RWPE1 (cell line): ENCODE measurements around the gene B4GALT7.
A peak's percentile ranks its signal among the peaks of the same experiment; 100 is the strongest.

Experiments
- CTCF ChIA-PET: fragments of 350-600 bp; sonication (Branson Sonifier 250); formaldehyde crosslinking; extraction: SDS; loops from one replicate; lab custom pipeline; 2021; lab: Yijun Ruan, JAX
- POLR2A ChIA-PET: fragments of 400-600 bp; formaldehyde crosslinking; extraction: SDS; loops from one replicate; lab custom pipeline; 2020; ENCODE audit warnings: antibody characterized with exemption; ENCODE audit not compliant: low non-redundant PET; lab: Yijun Ruan, JAX
- DNase-seq: peaks from one replicate; pipeline ENCODE4 v3.0.0; 2012; ENCODE audit warnings: low spot score
- H3K27ac ChIP-seq: fragments of 450-650 bp; 2 replicates; pipeline ENCODE4 v1.5.1; 2017
- TF ChIP-seq, protein P1 (sequence below): fragments of 450-650 bp; conservative IDR thresholded peaks from 2 replicates; pipeline ENCODE4 v1.5.1; 2017; ENCODE audit warnings: low read depth, mild to moderate bottlenecking

The B4GALT7 gene

DNA sequence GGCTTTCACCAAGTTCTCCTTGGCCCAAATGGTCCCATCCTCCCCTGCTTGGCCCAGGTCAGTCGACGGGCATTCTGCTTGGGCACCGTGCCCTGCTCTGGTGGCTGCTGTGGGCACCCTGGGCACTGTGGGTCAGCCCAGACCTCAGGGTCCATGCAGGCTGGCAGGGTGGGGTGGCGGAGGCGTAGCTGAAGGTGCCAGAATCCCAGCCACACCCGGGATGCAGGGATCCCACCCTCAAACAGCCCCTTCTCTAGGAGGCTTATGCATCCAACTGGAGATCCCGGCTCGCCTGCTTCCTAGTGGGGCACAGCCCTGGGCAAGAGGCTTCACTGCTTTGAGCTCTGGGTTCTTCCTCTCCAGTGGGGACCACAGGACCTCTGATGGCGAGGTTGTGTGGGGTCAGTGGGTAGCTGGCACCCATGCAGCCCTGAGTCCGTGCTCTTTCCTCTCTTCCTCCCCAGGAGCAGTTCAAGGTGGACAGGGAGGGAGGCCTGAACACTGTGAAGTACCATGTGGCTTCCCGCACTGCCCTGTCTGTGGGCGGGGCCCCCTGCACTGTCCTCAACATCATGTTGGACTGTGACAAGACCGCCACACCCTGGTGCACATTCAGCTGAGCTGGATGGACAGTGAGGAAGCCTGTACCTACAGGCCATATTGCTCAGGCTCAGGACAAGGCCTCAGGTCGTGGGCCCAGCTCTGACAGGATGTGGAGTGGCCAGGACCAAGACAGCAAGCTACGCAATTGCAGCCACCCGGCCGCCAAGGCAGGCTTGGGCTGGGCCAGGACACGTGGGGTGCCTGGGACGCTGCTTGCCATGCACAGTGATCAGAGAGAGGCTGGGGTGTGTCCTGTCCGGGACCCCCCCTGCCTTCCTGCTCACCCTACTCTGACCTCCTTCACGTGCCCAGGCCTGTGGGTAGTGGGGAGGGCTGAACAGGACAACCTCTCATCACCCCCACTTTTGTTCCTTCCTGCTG, 9.4 kb downstream of the B4GALT7 start:
- TF ChIP-seq, protein P1, sequence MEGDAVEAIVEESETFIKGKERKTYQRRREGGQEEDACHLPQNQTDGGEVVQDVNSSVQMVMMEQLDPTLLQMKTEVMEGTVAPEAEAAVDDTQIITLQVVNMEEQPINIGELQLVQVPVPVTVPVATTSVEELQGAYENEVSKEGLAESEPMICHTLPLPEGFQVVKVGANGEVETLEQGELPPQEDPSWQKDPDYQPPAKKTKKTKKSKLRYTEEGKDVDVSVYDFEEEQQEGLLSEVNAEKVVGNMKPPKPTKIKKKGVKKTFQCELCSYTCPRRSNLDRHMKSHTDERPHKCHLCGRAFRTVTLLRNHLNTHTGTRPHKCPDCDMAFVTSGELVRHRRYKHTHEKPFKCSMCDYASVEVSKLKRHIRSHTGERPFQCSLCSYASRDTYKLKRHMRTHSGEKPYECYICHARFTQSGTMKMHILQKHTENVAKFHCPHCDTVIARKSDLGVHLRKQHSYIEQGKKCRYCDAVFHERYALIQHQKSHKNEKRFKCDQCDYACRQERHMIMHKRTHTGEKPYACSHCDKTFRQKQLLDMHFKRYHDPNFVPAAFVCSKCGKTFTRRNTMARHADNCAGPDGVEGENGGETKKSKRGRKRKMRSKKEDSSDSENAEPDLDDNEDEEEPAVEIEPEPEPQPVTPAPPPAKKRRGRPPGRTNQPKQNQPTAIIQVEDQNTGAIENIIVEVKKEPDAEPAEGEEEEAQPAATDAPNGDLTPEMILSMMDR: no peak
- peak overlapping the region; percentile 59 for H3K27ac ChIP-seq
- ChIA-PET CTCF (interaction anchor here (0.7 to 0.9 kb wide), 3 partner anchors 206 to 1558 kb away, joined by 3 to 4 read pairs (median 3); no protein-coding TSS in a partner anchor), POLR2A (interaction anchor here (0.7 kb wide), 1 partner anchor 16 kb away, joined by 4 read pairs; no protein-coding TSS in a partner anchor)
- no peak for DNase-seq

DNA sequence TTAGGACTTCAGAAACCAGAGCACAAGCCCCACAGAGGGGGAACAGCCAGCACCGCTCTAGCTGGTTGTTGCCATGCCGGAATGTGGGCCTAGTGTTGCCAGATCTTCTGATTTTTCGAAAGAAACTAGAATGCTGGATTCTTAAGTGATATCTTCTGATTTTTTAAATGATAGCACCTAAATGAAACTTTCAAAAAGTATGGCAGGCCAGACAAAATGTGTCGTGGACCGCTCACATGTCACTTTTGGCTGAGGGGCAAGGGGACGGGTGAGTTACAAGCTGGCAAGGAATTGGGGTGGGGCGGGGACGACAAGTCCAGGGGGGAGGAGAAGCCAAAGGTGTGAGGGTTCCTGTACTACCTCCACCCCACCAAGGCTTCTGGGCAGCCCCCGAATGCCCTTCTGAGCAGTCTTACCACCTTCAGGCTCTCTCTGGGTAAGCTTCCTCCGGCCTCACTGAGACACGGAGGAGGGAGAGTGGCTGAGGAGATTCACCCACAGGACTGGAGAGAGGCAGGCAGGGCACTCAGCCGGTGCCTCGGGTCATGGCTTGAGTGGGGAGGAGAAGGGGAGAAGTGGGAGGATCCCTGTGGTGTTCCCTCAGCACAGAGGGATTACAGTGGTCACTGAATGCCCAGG, 10.3 kb downstream of the B4GALT7 start:
- peak overlapping the region; percentile 59 for H3K27ac ChIP-seq
- CTCF ChIA-PET: interaction anchor here (0.6 kb wide), 1 partner anchor 10 kb away, joined by 3 read pairs; no protein-coding TSS in a partner anchor
- TF ChIP-seq, protein P1: no peak
- POLR2A ChIA-PET: no interaction called here
- DNase-seq: no peak

DNA sequence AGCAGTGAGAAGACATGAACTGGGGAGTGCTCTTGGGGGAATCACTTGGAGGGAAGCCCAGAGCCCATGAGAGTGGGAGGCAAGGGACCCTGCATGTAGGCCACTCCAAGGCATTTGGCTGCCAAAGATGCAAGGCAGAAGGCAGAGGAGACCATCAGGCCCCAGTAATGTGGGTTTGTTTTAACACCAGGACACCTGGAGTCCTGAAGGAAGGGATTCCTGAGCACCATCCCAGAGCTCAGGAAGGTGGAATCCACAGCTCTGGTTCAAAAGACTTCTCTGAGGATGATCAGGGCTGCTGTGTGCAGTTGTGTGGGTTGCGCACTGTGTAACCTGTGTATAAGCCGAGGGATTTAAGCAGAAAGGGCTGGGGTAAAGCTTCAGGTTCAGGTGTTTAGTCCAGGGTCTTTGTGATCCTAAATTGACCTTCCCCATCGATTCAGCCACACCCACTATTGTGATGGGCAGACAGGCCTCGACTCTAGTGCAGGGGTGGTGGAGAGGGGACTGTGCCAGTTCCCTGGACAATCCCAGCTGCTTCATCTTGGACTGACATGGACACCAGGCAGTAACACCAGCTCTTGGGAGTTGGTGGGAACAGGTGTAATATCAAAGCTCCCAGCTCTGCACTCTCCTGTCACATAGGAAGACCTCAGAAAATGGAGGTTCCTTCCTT, 11.0 kb downstream of the B4GALT7 start:
- TF ChIP-seq, protein P1: no peak
- CTCF ChIA-PET: interaction anchor here (0.6 kb wide), 1 partner anchor 10 kb away, joined by 3 read pairs; no protein-coding TSS in a partner anchor
- no peak for DNase-seq
- POLR2A ChIA-PET: no interaction called here
- peak overlapping the region; percentile 59 for H3K27ac ChIP-seq

DNA sequence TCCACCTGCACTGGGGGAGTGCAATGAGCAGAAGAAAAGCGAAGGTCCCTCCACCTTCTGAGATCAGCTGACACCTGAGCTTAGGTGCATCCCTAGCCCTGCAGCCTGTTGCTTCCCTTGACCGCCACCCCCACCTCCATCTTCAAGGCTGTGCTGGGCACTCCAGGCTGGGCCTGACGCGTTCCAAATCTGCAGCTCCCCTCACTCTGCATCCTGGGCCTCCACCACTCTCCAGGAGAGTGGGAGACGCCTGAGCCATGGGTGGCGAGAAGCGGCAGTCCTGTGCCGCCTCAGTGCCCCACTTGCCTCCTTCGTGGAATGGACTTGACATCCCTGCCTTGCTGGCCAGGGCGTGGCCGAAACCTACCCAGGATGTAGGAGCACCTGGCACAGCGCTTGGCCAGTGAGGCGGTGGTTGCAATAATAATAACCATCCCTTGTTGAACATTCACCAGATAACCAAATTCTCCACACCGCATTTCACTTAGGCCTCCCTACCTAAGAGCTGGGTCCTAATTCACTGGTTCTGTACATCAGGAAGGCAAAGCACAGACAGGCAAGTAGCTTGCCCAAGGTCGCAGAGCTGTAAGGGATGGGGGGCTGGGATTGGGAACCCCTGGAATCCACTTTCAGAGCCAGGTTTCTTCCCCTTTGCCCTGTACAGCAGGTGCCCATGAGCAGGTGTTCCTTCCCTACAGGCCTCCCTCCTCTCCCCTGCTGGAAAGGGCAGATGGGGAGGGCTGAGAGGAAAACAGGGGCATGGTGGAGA, 11.7 kb downstream of the B4GALT7 start:
- ChIA-PET POLR2A (no interaction called here), CTCF (interaction anchor here (0.6 kb wide), 1 partner anchor 376 kb away, joined by 4 read pairs; no protein-coding TSS in a partner anchor)
- TF ChIP-seq, protein P1: no peak
- DNase-seq: no peak
- no peak overlapping the region; the same call in 1 of the 2 replicates for H3K27ac ChIP-seq

DNA sequence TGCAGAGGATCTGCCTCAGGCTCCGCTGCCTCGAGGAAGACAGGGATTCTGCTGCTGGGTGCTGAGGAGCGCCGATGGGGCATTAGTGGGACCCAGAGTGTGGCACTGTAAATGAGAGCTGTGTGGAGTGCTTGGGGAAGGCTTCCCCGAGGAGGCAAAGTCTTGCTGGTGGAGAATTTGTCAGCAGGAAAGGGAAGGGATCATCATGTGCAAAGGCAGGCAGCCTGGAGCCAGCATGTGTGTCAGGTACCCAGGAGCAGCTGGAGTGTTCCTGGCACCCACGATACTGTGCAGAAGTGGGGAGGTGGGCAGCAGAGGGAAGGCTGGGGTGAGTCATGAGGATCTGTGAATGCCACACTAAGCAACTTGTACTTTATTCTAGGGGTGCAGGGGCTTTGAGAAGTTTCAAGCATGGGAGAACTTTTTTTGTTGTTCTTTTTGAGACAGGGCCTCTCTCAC, 12.3 kb downstream of the B4GALT7 start:
- TF ChIP-seq, protein P1: no peak
- peak overlapping the region; percentile 6 for H3K27ac ChIP-seq
- ChIA-PET CTCF (interaction anchor here (0.6 kb wide), 1 partner anchor 376 kb away, joined by 4 read pairs; no protein-coding TSS in a partner anchor), POLR2A (no interaction called here)
- DNase-seq: no peak
